ENCODE results near the gene NUP88.

The NUP88 gene

DNA sequence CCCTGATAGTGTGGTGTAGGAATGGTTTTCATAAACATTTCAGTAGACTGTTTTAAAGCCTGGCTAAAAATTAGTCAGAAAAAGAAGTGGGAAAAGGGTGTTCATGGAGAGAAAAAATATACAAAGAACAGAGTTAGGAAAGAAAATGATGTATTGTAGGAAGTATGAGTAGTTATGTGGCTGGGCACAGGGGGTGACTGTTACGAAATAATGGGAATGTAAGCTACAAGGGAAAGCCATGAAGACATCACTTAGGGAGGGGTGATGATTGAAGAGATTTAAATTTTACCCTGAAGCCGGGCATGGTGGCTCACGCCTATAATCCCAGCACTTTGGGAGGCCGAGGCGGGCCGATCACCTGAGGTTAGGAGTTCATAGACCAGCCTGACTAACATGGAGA is 55.3 kb downstream of the NUP88 start:
- no peak overlapping the region for H3K4me3 ChIP-seq (ENCODE audit: control insufficient read depth, low read depth, low read length)
- DNase-seq (ENCODE audit: low read depth): peak; percentile 78
- TF ChIP-seq, protein P1, sequence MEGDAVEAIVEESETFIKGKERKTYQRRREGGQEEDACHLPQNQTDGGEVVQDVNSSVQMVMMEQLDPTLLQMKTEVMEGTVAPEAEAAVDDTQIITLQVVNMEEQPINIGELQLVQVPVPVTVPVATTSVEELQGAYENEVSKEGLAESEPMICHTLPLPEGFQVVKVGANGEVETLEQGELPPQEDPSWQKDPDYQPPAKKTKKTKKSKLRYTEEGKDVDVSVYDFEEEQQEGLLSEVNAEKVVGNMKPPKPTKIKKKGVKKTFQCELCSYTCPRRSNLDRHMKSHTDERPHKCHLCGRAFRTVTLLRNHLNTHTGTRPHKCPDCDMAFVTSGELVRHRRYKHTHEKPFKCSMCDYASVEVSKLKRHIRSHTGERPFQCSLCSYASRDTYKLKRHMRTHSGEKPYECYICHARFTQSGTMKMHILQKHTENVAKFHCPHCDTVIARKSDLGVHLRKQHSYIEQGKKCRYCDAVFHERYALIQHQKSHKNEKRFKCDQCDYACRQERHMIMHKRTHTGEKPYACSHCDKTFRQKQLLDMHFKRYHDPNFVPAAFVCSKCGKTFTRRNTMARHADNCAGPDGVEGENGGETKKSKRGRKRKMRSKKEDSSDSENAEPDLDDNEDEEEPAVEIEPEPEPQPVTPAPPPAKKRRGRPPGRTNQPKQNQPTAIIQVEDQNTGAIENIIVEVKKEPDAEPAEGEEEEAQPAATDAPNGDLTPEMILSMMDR (conservative IDR thresholded peaks at IDR 0.05; ENCODE audit: control insufficient read depth, insufficient read depth, low read depth, low read length): no peak

DNA sequence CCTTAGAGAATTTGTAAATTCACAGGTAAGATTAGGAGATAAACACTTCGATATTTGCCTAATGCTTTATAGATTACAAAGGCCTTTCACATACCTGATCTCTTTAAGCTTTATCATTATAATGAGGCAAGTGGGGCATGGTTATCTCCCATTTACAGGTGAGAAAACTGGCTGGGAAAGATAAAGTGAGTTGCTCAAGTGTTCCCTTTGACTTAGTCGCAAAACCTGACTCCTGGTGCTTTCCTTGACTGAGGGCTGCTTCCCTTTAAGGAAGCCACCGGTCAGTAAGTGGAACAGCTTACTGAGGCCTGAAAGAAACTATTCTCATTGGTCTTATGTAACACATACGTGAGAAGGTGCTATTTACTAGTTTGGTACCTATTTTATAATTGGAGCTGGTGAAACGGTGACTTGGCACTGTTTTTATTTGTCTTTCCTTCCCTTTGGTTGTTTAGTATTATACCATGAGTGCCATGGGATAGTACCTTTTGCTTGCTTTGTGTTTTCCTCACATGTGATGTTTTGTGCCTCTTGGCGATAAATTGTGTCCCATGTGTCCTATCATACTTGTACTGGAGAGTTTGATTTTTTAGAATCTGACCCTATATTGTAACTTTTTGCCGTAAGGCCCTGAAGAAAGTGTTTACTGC is 57.2 kb downstream of the NUP88 start:
- no peak for DNase-seq (ENCODE audit: low read depth)
- TF ChIP-seq, protein P1 (conservative IDR thresholded peaks at IDR 0.05; ENCODE audit: control insufficient read depth, insufficient read depth, low read depth, low read length): no peak
- H3K4me3 ChIP-seq (ENCODE audit: control insufficient read depth, low read depth, low read length): no peak overlapping the region

DNA sequence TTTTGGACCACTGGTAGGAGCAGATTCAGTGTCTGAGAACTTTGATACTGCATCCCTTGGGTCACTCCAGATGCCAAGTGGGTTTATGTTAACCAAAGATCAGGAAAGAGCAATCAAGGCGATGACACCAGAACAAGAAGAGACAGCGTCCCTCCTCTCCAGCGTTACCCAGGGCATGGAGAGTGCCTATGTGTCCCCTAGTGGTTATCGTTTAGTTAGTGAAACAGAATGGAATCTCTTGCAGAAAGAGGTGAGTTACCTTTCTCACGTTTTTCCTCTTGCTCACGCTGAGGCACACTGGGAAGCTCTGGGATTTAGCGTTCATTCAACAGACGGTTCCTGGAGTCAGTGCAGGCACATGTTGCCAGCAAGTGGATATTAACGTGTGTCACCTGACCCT is 58.0 kb downstream of the NUP88 start:
- TF ChIP-seq, protein P1 (conservative IDR thresholded peaks at IDR 0.05; ENCODE audit: control insufficient read depth, insufficient read depth, low read depth, low read length): no peak
- no peak for DNase-seq (ENCODE audit: low read depth)
- no peak overlapping the region for H3K4me3 ChIP-seq (ENCODE audit: control insufficient read depth, low read depth, low read length)

DNA sequence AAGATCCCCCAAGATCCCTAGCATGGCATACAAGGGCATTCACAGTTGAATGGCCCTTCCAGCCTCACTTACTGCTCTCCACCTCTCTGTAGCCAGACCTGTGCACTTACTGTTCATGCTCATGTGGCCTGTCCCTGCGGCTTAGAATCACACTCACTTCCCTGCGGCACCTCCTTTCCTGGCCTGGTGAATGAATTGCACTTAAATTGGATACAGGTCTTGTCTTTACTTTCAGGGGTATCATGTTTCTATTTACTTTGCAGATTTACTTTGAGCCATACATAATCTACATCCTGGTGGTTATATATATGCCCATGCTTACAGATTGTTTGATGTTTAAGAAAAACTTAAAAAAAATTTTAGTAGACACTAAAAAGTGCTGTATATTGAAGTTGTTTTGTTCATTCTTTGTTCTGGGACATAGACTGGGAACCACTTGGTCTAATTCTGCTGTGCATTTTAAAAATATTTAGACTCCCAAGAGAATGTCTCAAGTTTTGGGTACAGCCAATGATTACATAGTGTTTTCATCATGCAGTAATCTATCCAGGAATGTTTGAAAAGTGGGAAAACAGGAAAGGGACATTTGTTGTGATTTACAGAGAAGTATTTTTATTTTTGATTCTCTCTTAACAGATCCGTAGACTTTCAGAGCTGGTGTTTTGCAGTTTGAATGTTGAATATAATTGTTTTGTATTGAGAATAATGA is 63.9 kb downstream of the NUP88 start:
- H3K4me3 ChIP-seq (ENCODE audit: control insufficient read depth, low read depth, low read length): no peak overlapping the region
- TF ChIP-seq, protein P1 (conservative IDR thresholded peaks at IDR 0.05; ENCODE audit: control insufficient read depth, insufficient read depth, low read depth, low read length): no peak
- DNase-seq (ENCODE audit: low read depth): peak; percentile 26

- TF ChIP-seq, protein P1 (conservative IDR thresholded peaks at IDR 0.05; ENCODE audit: control insufficient read depth, insufficient read depth, low read depth, low read length): no peak
- DNase-seq (ENCODE audit: low read depth): no peak
- no peak overlapping the region for H3K4me3 ChIP-seq (ENCODE audit: control insufficient read depth, low read depth, low read length)
Observed at GRCh38 chr17:5354886-5355415, 64.5 kb downstream of the NUP88 start.

GRCh38 chr17:5354310-5354709 is 65.2 kb downstream of the NUP88 start:
- TF ChIP-seq, protein P1 (conservative IDR thresholded peaks at IDR 0.05; ENCODE audit: control insufficient read depth, insufficient read depth, low read depth, low read length): no peak
- DNase-seq (ENCODE audit: low read depth): no peak
- H3K4me3 ChIP-seq (ENCODE audit: control insufficient read depth, low read depth, low read length): no peak overlapping the region
